HL-60 (cell line): ENCODE measurements around the gene PRDM16.

Experiments used
- DNase-seq, 2 experiments: peaks; one replicate each; pipeline ENCODE4 v3.0.0-alpha.2; 2010 to 2020; ENCODE audit warnings: low read depth in 1 of 2, low spot score in 1 of 2
- H3K27ac ChIP-seq: fragments of 250-450 bp; sonication (Bioruptor Pico); replicated peaks from 2 replicates; pipeline ENCODE4 v1.5.1; 2020; ENCODE audit warnings: mild to moderate bottlenecking, moderate library complexity
- H3K27me3 ChIP-seq: fragments of 250-450 bp; sonication (Bioruptor Pico); 2 replicates; pipeline ENCODE4 v1.5.1; 2021; ENCODE audit warnings: mild to moderate bottlenecking, moderate library complexity; ENCODE audit not compliant: insufficient read depth, poor library complexity, severe bottlenecking
- H3K4me3 ChIP-seq: replicated peaks from 2 replicates; pipeline ENCODE4 v1.5.1; 2011; ENCODE audit warnings: mild to moderate bottlenecking, control low read depth, low read length; ENCODE audit not compliant: insufficient read depth
- CTCF ChIP-seq: IDR thresholded peaks from one replicate; pipeline ENCODE4 v1.5.1; 2011; ENCODE audit warnings: low read length, control low read depth, inconsistent platforms; ENCODE audit not compliant: insufficient read depth
- GABPA ChIP-seq: IDR thresholded peaks from 2 replicates; pipeline ENCODE4 v1.6.1; 2012; ENCODE audit warnings: low read depth
- POLR2AphosphoS5 ChIP-seq: IDR thresholded peaks from 2 replicates; pipeline ENCODE4 v1.6.1; 2012; ENCODE audit warnings: low read depth
- SPI1 ChIP-seq: IDR thresholded peaks from 2 replicates; pipeline ENCODE4 v1.6.1; 2012; ENCODE audit warnings: low read depth, mild to moderate bottlenecking, borderline replicate concordance
- TF ChIP-seq, protein P1 (sequence below): IDR thresholded peaks from 2 replicates; pipeline ENCODE4 v1.6.1; 2012; ENCODE audit warnings: low read depth; ENCODE audit not compliant: insufficient replicate concordance

PRDM16 gene

GRCh38 chr1:3327389-3327702, 258.3 kb downstream of the PRDM16 start:
- H3K4me3 ChIP-seq: no peak overlapping the region
- H3K27me3 ChIP-seq: peaks cover 2% of the 10 kb centered on the region
- no peak for TF ChIP-seq SPI1
- TF ChIP-seq, protein P1, sequence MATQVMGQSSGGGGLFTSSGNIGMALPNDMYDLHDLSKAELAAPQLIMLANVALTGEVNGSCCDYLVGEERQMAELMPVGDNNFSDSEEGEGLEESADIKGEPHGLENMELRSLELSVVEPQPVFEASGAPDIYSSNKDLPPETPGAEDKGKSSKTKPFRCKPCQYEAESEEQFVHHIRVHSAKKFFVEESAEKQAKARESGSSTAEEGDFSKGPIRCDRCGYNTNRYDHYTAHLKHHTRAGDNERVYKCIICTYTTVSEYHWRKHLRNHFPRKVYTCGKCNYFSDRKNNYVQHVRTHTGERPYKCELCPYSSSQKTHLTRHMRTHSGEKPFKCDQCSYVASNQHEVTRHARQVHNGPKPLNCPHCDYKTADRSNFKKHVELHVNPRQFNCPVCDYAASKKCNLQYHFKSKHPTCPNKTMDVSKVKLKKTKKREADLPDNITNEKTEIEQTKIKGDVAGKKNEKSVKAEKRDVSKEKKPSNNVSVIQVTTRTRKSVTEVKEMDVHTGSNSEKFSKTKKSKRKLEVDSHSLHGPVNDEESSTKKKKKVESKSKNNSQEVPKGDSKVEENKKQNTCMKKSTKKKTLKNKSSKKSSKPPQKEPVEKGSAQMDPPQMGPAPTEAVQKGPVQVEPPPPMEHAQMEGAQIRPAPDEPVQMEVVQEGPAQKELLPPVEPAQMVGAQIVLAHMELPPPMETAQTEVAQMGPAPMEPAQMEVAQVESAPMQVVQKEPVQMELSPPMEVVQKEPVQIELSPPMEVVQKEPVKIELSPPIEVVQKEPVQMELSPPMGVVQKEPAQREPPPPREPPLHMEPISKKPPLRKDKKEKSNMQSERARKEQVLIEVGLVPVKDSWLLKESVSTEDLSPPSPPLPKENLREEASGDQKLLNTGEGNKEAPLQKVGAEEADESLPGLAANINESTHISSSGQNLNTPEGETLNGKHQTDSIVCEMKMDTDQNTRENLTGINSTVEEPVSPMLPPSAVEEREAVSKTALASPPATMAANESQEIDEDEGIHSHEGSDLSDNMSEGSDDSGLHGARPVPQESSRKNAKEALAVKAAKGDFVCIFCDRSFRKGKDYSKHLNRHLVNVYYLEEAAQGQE: no peak
- TF ChIP-seq GABPA: no peak
- no peak for TF ChIP-seq POLR2AphosphoS5
- TF ChIP-seq CTCF: no peak
- no peak overlapping the region for H3K27ac ChIP-seq
- DNase-seq: no peak

DNA sequence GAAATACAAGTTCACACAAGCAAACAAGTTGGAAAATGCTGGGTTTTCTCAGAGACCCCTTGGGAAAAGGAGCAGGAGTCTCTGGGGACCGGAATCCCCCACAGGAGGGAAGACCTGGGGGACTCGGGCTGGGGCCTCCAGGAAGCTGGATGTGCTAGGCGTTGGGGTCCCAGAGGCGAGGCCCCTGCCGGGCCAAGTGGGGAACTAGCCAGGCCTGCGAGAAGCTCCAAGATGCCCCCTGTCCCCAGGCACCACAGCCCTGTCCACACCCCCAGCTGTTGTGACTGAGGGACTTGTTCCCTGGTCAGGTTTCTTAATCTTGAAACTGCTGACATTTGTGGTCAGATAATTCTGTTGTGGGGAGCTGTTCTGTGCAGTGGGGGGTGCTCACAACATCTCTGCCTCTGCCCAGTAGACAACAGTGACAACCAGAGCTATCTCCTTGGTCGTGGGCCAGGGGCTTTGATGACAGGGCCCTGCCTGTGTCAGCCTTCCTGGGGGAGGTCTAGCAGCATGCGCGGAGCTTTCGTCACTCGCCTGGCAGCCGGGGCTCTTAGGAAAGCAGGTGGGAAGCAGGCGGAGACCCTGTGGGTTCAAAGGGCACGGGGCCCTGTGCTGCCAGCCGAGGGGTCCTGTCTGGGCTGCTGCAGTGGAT, 259.1 kb downstream of the PRDM16 start:
- TF ChIP-seq GABPA: no peak
- TF ChIP-seq, protein P1: no peak
- TF ChIP-seq SPI1: no peak
- no peak for TF ChIP-seq CTCF
- no peak for TF ChIP-seq POLR2AphosphoS5
- Histone ChIP-seq H3K27ac (no peak overlapping the region), H3K27me3 (peaks cover 2% of the 10 kb centered on the region), H3K4me3 (no peak overlapping the region)
- no peak for DNase-seq

DNA sequence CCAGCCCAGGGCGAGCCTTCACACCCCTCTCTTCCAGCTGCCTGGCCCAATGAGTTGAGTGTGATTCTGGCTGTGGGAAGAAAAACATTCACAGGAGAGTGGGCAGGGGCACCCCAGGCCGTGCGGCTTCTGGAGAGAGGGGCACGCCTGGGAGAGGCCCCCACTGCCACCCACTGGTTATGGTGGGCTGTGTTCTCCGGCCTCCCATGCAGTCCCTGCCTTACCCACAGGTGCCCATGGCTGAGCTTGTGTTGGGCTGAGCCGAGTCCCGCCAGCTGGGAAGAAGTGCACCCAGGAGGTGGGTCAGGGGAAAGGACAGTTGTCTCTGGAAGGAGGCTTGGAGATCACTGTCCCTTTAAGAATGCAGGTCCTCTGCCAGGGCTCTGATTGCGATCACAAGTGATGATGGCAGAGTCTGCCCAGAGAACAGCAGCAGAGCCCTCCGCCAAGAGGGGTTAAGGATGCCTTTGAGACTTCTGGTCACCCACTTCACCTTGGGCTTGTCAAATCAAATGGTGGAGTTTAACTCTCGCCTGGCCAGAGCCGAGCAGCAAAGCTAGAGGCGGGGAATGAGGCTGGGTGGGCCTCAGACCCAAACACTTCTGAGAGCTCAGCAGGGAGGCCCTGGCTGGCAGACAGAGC, 260.8 kb downstream of the PRDM16 start:
- TF ChIP-seq SPI1 (no peak), GABPA (no peak), POLR2AphosphoS5 (no peak), CTCF (no peak)
- TF ChIP-seq, protein P1: no peak
- Histone ChIP-seq H3K27ac (no peak overlapping the region), H3K4me3 (no peak overlapping the region), H3K27me3 (no peaks in the 10 kb centered on the region)
- DNase-seq: no peak
